Stimulated activated CD4-positive, alpha-beta T cell treated with anti-CD3 and anti-CD28 coated beads, Interleukin-12 subunit alpha, Interleukin-12 subunit beta, amount 100 ng/mL, for 24 hours (primary cell): ENCODE results near the gene CTNND2.
"Not testable (repeated sequence)": the region's sequence is repeated elsewhere in the genome, so short reads cannot be mapped to it uniquely, and the experiment has no call there.

Experiments
- DNase-seq, 2 experiments: peaks; one replicate each; pipeline ENCODE4 v3.0.0-alpha.2; 2020; ENCODE audit warnings: low read depth in 2 of 2

Gene CTNND2

DNA sequence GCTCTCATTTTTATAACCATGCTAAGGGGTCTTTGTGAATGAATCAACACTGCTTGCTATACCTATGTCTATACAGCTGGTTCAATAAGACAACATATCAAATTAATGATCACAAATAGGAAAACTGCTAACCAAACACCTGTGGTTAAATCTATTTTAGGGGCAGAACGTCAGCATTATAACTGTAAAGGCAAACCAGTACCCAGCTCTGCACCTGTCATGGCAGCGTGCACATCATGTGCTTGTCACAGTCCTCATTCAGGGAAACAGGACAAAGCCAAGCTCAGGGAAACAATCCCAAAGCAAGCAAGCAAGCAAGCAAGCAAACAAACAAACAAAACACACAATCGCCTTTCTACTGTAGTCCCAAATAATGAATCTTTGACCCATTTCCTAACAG, 865.5 kb downstream of the CTNND2 start:
- DNase-seq, result no peak

DNA sequence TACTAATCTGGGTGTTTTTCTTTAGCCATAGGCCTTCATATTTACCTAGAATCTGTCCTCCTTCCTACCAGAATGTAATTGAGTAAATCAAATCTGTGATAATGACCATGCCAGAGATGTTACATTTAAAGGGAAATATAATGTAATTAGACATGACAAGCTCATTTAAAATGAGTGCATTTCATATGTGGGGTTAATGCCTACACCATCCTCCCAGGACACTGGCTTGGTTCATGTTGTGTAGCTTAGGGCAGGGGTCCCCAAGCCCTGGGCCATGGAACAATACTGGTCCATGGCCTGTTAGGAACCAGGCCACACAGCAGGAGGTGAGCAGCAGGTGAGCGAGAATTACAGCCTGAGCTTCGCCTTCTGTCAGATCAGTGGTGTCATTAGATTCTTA, 866.3 kb downstream of the CTNND2 start:
- DNase-seq, result no peak

DNA sequence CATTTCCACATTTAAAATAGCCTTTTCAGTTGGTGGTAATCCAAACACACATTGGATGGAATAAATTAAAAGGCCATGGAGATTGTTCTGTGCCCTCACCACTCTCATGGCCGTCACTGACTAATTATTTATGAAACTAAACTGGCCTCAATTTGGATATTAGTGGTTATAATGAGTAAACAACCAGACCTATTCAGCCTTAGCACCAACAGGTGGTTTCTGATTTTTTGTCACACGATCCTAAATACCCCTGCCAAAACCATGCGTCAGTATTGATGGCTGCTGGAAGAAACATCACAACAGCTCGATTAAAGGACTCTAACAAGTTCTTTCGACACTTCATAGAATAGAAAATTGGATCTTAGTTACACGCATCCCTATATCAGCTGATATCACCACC, 867.2 kb downstream of the CTNND2 start:
- DNase-seq, result no peak

DNA sequence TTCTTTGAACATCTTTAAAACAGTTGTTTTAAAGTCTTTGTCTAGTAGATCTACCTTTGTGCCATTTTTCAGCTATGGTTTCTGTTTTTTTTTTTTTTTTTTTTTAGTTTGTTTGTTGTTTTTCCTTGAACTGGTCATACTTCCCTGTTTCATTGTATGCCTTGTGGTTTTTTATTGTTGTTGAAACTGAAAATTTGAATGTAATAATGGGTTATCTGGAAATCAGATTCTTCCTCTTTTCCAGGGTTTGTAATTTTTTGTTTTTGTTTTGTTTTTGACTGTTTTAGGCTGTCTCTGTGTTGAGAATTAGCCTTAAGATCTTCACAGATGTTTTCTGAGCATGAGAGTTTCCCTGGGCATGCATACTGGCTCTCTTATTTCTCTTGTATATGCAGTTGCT, 873.6 kb downstream of the CTNND2 start:
- no peak for DNase-seq

DNA sequence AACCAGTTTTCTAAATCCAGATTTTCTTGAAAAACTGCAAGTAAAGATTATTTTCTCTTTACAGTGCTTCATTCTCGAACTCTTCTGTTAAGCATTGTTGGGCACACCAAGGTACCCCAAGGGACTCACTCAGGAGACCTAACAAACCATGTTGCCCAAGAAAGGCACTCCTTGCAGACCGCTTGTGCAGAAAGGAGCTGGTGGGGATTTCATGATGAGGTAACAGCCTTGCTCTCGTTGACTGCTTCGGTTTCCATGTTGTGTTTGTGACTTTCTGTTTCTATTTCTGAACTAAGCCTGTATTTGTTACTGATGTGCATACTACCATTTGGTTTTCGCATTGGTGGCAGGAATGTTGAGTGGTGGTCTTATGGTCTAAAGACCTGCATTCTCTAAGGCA, 876.6 kb downstream of the CTNND2 start:
- no peak for DNase-seq

DNA sequence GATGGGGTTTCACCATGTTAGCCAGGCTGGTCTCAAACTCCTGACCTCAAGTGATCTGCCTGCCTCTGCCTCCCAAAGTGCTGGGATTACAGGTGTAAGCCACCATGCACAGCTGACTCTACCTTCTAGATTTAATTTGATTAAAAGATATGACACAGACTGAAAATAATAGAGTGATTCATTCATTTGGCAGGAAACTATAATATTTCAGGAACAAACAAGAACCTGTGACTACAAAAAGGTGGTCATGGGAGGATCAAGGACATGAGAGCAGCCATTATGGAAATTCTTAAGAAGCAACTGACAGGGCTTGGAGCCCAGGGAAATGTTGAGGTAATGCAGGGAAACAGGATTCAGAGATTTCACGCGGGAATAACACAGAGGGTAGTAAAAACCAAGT, 877.7 kb downstream of the CTNND2 start:
- DNase-seq, result no peak

DNA sequence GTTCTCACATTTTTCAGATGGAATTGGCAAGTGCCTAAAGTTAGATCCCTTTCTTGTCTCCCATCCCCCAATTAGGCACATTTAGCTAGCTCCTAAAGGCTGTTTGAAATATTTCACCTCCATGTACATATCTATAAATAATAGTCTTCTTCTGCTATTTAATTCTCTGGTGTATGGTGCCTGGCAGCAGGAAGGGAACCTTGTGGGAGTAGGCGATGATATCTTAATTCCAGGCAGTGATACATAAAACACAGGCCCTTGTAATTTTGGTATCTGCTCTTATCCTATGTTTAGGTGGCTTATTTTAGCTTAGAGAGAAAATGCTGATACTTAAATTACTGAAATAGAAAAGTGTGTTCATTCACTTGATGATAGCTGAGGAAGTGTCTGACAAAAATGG, 880.3 kb downstream of the CTNND2 start:
- DNase-seq, result no peak

DNA sequence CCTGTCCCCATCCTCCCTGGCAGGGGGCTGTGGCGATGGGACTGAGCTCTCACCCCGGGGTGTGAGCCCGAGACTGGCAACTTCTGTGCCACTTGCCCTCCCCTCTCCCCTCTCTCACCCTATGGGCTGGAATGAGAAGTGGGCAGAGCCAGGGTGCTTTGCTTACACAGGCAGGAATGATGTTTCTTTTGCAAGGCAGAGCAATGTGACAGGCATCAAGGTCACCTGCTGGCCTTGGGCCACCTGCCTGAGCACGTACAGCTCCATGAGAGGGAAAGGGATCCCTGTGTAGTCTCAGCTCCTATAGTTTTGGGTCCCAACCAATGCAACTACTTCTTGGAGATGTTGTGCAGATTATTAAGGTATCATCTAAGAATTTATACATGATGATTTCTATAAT, 890.5 kb downstream of the CTNND2 start:
- no peak for DNase-seq

DNA sequence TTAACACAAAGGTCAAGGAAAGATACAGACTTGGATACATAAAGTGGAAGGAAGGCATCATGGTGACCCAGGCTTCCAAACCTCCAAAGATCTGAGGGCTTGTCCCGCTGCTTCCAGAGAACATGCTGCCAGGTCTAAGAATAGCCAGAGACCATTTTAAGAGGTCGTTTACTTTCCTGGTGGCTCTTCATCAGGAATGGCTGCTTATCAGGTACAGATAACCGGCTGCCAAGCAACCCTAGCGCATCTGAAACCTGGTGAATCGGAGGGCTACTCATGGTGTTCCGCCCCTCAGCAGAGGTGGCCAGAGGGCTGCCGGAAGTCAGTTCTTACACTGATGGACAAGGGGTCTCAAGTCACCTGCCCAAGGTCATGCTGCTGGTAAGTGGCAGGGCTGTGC, 892.0 kb downstream of the CTNND2 start:
- no peak for DNase-seq

DNA sequence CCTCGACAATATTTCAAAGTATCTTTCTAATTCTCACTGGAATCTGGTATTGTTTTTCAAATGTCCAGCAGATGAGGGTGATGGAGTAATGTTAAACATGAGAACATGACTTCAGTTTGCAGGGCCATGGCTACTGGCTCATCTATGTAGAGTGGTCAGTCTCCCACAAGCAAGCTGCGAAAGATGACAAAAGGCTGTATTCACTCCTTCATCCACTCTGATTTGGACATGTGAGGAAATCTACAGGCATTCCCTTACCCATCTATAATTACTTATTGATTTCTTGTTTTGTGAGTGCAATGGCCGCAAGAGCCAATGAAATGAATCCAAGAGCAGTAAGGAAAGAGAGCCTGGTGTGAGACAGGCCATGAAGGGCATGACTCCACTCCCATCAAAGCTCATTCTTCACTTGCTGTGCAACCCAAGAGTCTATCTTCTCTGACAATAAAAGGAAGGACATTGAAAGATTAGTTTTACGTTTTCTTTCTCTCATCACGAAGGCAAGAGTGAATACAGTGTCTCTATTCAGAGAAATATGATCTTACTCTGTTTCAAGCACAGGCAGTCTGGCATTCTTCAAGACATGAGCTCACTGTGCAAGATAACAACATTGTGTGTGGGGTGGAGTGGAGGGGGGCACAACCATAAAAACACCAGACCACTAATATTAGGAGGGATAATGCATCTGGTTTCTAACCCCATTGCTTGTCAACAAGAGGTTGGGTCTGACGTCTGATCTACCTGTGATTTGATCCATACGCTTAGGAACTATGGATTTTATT, 893.6 kb downstream of the CTNND2 start:
- DNase-seq, result no peak

DNA sequence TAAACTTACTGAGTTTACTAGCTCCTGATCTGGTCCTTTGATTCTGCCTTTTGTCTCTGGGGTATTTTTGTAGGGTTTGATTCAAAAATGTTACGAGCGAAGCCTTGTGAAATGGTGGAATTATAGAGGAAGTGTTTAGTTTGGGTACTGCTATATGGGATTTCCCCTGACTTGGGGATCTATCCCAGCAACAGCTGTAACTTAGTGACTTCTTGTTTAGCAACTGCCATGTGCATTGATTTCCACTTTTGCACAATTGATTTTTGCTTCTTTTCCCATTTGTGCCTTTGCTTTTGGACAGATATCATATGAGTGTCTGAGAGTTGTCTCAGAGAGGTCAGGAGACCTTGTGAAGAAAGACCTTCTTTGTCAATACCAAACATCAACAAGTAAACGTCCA, 894.7 kb downstream of the CTNND2 start:
- no peak for DNase-seq

DNA sequence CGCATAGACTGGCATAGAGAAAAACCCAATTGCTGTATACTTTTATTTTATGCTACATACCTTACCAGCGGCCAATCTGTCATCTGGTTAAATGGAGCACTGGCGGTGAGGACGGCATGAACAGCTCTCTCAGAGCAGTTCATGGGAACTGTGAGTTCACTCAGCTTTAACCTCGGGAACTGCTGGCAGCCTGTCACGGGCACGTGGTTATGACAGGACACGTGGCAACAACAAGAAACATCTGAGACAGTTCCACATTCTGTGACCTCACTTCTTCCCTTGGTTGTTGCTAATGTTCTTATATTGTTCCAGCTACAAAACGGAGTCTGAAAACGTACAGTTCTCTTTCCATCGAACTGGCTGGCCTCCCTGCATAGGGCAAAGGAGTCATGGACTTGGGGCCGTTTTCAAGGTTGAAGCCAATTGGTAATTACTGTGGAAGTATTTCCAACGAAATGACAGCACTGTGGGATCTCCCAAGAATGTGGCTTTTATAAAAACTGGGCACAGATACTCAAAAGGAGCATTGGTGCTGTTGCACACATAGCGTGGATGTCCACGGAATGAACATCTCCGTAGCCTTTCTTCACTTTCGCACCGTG, 896.9 kb downstream of the CTNND2 start:
- DNase-seq, result no peak

DNA sequence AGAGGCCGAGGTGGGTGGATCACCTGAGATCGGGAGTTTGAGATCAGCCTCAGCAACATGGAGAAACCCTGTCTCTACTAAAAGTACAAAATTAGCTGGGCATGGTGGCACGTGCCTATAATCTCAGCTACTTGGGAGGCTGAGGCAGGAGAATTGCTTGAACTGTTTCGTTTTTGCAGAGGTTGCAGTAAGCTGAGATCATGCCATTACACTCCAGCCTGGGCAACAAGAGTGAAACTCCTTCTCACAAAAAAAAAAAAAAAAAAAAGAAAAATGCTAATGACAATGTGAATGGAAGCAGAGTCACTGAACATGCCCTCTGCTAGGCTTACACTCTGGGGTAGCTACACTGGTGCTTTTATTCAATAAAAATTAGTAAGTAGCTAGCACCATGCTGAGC, 899.7 kb downstream of the CTNND2 start:
- DNase-seq, result not testable (repeated sequence)

DNA sequence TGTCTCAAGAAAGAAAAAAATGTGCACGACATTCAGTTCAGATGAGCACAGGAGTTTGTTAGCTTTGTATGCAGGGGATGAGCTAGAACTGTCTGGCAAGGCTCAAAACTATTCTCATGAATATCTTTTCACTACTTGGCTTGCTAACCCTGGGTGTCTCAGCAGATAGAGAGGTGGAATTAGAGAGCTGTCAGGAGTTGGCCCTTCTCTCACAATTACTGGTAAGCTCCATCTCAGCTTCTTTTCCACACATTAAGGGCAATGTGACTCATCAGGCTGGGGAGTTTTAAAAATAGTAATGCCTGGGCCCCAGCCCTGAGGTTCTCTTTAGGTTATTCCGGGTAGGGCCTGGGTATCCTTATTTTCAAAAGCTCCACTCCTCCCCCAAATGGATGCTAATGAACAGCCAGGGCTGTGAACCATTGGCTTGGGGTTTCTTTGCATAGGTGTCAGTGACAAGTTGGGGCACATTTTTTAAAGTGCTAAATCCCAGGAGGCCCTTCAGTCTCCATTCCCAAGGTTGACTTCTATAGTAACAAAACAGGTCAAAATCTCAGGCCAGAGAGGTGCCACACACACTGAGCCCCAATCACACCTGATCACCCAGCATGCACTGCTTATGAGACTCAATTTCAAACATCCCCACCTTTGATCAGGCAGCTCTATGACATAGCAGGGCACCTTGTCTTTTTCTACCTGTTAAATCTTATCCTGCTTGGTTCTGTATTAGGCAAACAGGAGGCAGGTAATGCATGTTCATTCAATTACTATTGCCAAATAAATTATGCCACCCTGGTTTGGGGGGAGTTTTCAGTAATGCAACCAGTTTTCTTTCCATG, 903.5 kb downstream of the CTNND2 start:
- no peak for DNase-seq

DNA sequence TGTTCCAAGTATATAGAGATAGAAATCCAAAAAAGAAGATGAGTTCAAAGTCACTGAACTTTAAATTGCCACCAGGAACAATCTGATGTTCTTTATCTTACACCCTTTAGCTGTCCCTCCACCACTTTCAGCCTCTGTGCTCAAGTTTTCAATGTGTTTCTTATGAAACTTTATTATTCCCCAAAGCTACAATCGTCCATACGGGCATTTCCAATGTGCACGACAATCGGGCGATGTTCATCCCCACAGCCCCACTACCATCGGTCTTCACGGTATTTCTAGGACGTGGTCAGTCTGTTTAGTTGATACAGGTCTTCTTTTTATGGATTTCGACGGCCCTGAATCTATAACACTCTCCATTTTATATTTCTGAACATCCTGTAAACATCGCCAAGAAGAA, 904.5 kb downstream of the CTNND2 start:
- no peak for DNase-seq

DNA sequence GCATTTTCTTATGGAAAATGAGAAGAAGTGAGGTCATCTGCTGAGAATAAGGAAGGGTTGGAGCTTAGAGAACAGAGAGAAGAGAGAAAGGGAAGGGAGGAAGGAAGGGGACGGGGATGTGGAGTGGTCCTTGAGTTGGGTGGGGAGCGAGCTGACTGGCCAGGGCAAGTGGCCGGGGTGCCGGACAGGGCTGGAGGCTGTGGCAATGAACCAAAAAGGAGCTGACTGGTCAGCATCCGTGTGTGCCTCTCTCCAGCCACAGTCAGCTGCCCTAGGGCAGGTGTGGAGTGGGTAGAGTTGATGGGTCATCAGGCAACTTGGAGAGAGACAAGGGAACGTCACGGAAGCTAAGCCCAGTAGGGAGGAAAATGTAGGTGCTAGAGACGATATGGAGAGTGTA, 908.4 kb downstream of the CTNND2 start:
- no peak for DNase-seq

DNA sequence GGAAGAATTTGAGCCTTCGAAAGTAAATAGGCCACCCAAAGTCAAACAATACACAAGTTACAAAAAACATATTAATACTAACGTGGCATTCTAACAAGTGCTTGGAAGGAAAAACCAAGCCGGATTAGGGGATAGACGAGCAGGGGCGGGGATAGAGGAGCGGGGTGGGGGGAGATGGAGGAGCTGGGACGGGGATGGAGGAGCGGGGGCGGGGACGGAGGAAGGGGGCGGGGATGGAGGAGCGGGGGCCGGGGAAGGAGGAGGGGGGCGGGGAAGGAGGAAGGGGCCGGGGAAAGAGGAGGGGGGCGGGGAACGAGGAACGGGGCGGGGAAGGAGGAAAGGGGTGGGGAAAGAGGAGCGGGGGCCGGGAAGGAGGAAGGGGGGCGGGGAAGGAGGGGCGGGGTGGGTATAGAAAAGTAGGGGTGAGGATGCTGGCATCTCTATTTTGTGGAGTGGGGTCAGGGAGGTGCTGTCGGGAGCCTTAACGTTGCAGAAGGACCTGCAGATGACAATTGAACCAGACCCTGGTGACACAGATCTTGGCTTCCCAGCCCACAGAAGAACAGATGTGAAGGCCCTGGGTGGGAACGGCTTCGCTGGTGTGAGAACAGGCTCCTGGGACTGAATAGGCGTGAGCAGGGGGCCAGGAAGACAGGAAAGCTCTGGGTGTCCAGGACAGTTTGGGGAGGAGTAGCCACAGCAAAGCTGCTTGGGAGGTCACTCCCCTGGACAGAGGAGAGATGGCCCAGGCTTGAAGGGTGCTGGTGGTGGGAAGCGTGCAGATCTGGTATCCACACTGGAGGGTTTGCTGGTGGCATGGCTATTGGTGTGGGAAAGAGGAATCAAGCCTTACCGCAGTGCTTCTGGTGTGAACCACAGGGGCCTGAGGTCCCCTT, 909.9 kb downstream of the CTNND2 start:
- no peak for DNase-seq

DNA sequence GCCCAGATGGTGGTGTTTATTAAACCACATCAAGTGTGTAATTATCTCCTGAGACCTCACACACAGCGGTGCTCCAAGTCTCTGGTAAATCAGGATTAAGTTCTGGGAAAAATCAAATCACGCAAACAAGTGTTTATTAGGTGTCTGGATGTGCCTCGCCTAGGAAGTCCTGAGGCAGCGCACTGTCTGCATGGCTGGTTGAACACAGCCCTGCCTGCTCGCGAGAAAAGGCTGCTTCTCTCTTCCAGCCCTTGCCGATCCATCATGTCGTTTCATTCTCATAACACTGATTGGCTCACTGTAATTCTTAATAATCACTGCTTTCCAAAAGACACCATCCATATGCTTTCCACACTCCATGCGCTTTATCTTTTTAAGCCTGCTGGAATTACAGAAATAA, 913.6 kb downstream of the CTNND2 start:
- no peak for DNase-seq

DNA sequence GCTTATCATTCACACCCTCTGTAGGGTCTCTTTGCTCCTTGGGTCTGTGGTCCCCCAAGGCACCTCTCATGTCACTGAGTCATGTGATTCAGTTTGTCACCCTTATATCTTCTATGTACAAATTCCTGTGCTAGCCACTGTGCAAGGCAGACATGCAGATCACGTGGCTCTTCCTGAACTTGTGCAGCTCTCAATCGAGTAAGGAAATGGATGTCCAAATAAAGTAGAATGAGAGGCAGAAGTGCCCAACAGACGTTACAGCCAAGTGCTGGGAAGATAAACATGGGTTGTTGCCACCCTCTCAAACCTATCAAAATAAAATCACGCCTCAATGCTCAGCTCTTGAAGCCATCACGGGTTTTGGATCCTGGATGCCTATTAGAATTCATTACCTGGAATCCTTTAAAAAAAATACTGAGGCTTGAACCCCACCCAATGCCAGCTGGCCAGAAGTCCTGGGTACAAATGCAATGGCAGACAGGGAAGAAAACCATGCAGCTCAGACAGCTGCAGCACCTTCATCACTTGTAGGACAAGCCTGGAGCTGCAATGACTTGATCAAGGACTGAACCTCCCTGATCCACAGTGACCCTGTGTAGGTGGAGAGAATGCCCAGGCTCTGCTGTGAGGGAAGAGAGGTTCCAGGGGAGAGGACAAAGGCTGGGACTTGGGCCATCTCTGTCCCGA, 914.5 kb downstream of the CTNND2 start:
- no peak for DNase-seq

DNA sequence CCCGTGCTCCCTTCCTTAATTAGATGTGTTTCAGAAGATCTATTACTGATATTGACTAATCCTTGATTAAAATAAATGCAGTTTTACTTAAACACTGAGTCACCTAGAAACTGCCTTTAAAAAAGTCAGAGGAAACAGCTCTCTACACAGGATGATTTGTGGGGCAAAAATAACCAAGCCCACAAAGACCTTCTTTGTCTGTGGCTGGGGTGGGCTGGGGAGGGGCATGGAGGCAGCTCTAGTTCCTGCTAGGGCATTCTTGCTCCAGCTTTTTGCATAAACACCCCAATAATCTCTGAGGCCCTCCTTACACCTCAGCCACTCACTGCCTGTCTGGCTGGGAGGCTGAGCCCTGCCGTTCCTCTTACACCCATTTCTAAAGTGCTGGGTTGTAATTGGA, 915.6 kb downstream of the CTNND2 start:
- no peak for DNase-seq

DNA sequence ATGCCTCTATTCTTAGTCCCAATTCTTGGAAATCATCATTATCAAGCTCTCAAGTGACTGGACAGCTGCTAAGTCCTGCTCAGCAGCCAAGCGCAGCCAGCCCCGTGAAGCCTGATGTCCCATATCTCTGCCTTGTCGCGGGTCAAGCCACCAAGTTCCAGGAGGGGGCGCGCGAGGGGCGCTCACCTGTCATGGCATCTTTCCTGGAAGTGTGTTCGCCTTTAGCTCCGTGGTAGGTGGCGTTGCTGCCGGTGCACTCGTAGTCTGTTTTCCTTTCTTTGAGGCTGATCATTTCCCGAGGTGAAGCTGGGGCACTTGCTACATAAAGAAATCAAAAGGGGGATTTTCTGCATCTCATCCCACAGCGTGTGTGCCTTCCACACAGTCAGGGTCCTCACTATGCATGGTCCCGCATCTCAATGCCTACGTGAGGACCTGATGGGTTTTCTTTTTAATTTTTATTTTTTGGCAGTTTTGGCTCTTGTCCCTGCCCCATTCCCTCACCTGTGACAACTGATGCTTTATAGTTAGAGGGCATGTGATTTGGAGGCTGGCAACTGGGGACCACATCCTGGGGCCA, 916.2 kb downstream of the CTNND2 start:
- DNase-seq, result peak; percentile 45 to 68
